Fibroblast of pulmonary artery (primary cell): Measurements from ENCODE around the gene PITRM1.

Experiments
- DNase-seq: peaks from one replicate; pipeline ENCODE4 v3.0.0-alpha.2; 2010; ENCODE audit warnings: low read depth
- H3K4me3 ChIP-seq: replicated peaks from 2 replicates; pipeline ENCODE4 v1.5.1; 2011; ENCODE audit warnings: low read depth, mild to moderate bottlenecking, control low read depth, low read length, moderate library complexity
- CTCF ChIP-seq: IDR thresholded peaks from 2 replicates; pipeline ENCODE4 v1.5.1; 2011; ENCODE audit warnings: mild to moderate bottlenecking, control low read depth, low read length, inconsistent platforms; ENCODE audit errors: missing control alignments

The PITRM1 gene

GRCh38 chr10:3126249-3126648 is 46.3 kb downstream of the PITRM1 start:
- no peak for TF ChIP-seq CTCF
- no peak for DNase-seq
- no peak overlapping the region for H3K4me3 ChIP-seq

GRCh38 chr10:3125527-3126170 is 46.9 kb downstream of the PITRM1 start:
- no peak for TF ChIP-seq CTCF
- no peak for DNase-seq
- no peak overlapping the region for H3K4me3 ChIP-seq

GRCh38 chr10:3124412-3125175 is 48.0 kb downstream of the PITRM1 start:
- TF ChIP-seq CTCF = no peak

GRCh38 chr10:3123571-3124411 is 48.8 kb downstream of the PITRM1 start:
- no peak overlapping the region for H3K4me3 ChIP-seq
- TF ChIP-seq CTCF = no peak
- DNase-seq = no peak

More at GRCh38 chr10:3124412-3125175, 48.0 kb downstream of the PITRM1 start:
- no peak for DNase-seq
- H3K4me3 ChIP-seq = no peak overlapping the region

- no peak overlapping the region for H3K4me3 ChIP-seq
- no peak for DNase-seq
- TF ChIP-seq CTCF = no peak
Measured at GRCh38 chr10:3122486-3123205, 49.9 kb downstream of the PITRM1 start.

GRCh38 chr10:3122034-3122433 is 50.5 kb downstream of the PITRM1 start:
- TF ChIP-seq CTCF = no peak
- DNase-seq = no peak
- H3K4me3 ChIP-seq = no peak overlapping the region
